Neural cell (in vitro differentiated cells): ENCODE data around the gene TOR4A. TPM values are rescaled to one million over a fixed set of nuclear protein-coding genes. Genes with fewer than 3 reads are reported as not detected.

Experiments
- H2AFZ ChIP-seq: fragments of 200-600, 300-800 bp; sonication (generic), shearing (Covaris generic); 2 replicates; pipeline ENCODE4 v1.6.0; 2014; ENCODE audit warnings: low read depth, mild to moderate bottlenecking, antibody characterized with exemption, low read length, moderate library complexity
- H3F3A ChIP-seq: fragments of 200-600 bp; shearing (Covaris generic); 2 replicates; pipeline ENCODE4 v1.6.1; 2016; ENCODE audit warnings: mild to moderate bottlenecking, moderate library complexity, mixed read lengths, antibody characterized with exemption, low read length; ENCODE audit not compliant: insufficient read depth, poor library complexity, severe bottlenecking
- H3K27ac ChIP-seq: fragments of 200-600, 300-800 bp; sonication (generic), shearing (Covaris generic); 2 replicates; pipeline ENCODE4 v1.5.1; 2014; ENCODE audit warnings: mild to moderate bottlenecking, low read length, moderate library complexity
- H3K27me3 ChIP-seq: fragments of 300-800, 200-600 bp; sonication (generic), shearing (Covaris generic); 2 replicates; pipeline ENCODE4 v1.6.0; 2014; ENCODE audit warnings: mild to moderate bottlenecking, low read depth, low read length, moderate library complexity; ENCODE audit not compliant: insufficient read depth
- H3K36me3 ChIP-seq: fragments of 300-800, 200-600 bp; sonication (generic), shearing (Covaris generic); 2 replicates; pipeline ENCODE4 v1.5.1; 2014; ENCODE audit warnings: mild to moderate bottlenecking, antibody characterized with exemption, low read length, moderate library complexity; ENCODE audit not compliant: insufficient read depth
- H3K4me2 ChIP-seq: fragments of 300-800, 200-600 bp; sonication (generic), shearing (Covaris generic); 2 replicates; pipeline ENCODE4 v1.6.0; 2014; ENCODE audit warnings: mild to moderate bottlenecking, low read length
- H3K4me3 ChIP-seq: fragments of 300-800, 200-600 bp; sonication (generic), shearing (Covaris generic); 2 replicates; pipeline ENCODE4 v1.5.1; 2014; ENCODE audit warnings: mild to moderate bottlenecking, low read length, moderate library complexity
- H3K79me2 ChIP-seq: fragments of 200-600 bp; shearing (Covaris generic); replicated peaks from 2 replicates; pipeline ENCODE4 v1.6.0; 2014; ENCODE audit warnings: mild to moderate bottlenecking, low read length, moderate library complexity; ENCODE audit not compliant: insufficient read depth
- H3K9ac ChIP-seq: fragments of 300-800, 200-600 bp; sonication (generic), shearing (Covaris generic); 2 replicates; pipeline ENCODE4 v1.6.1; 2016; ENCODE audit warnings: mild to moderate bottlenecking, low read length, mixed read lengths
- H3K9me2 ChIP-seq: fragments of 200-600 bp; shearing (Covaris generic); 2 replicates; pipeline ENCODE4 v1.6.1; 2016; ENCODE audit warnings: mild to moderate bottlenecking, low read length, mixed read lengths; ENCODE audit not compliant: insufficient read depth
- H3K9me3 ChIP-seq: fragments of 200-600, 300-800 bp; sonication (generic), shearing (Covaris generic); 2 replicates; pipeline ENCODE4 v1.6.1; 2016; ENCODE audit warnings: mild to moderate bottlenecking, mixed run types, low read length, moderate library complexity, mixed read lengths
- H4K20me1 ChIP-seq: fragments of 200-600 bp; shearing (Covaris generic); 2 replicates; pipeline ENCODE4 v1.6.1; 2016; ENCODE audit warnings: mild to moderate bottlenecking, mixed run types; ENCODE audit not compliant: insufficient read depth
- CTCF ChIP-seq: fragments of 450-650 bp; IDR thresholded peaks from 2 replicates; pipeline ENCODE4 v1.5.1; 2014; ENCODE audit warnings: antibody characterized with exemption, mild to moderate bottlenecking, moderate library complexity; ENCODE audit not compliant: poor library complexity, severe bottlenecking
- EP300 ChIP-seq: fragments of 450-650 bp; conservative IDR thresholded peaks from 2 replicates; pipeline ENCODE4 v1.6.1; 2014; ENCODE audit warnings: antibody characterized with exemption, mild to moderate bottlenecking, moderate library complexity; ENCODE audit not compliant: poor library complexity, severe bottlenecking
- EZH2 ChIP-seq: fragments of 200-600, 300-800 bp; shearing (Covaris generic), sonication (generic); IDR thresholded peaks from 2 replicates; pipeline ENCODE4 v1.6.1; 2014; ENCODE audit warnings: antibody characterized with exemption, low read length, borderline replicate concordance, mild to moderate bottlenecking; ENCODE audit not compliant: insufficient read depth, poor library complexity, severe bottlenecking
- MXI1 ChIP-seq: fragments of 450-650 bp; conservative IDR thresholded peaks from 2 replicates; pipeline ENCODE4 v1.6.1; 2014; ENCODE audit warnings: antibody characterized with exemption, mild to moderate bottlenecking; ENCODE audit not compliant: poor library complexity, severe bottlenecking
- POLR2AphosphoS5 ChIP-seq: IDR thresholded peaks from 2 replicates; pipeline ENCODE4 v1.6.1; 2012
- RAD21 ChIP-seq: fragments of 450-650 bp; conservative IDR thresholded peaks from 2 replicates; pipeline ENCODE4 v1.6.1; 2014; ENCODE audit warnings: antibody characterized with exemption, mild to moderate bottlenecking, moderate library complexity
- REST ChIP-seq: IDR thresholded peaks from 2 replicates; pipeline ENCODE4 v1.6.1; 2012; ENCODE audit warnings: borderline replicate concordance
- SMC3 ChIP-seq: fragments of 450-650 bp; conservative IDR thresholded peaks from 2 replicates; pipeline ENCODE4 v1.6.1; 2014; ENCODE audit warnings: antibody characterized with exemption, mild to moderate bottlenecking, moderate library complexity; ENCODE audit not compliant: poor library complexity
- TAF1 ChIP-seq: IDR thresholded peaks from 2 replicates; pipeline ENCODE4 v1.6.1; 2012; ENCODE audit warnings: low read depth
- polyA plus RNA-seq: library from polyadenylated mRNA; depleted of rRNA; stranded (reverse); fragments of >200 nt; gene quantifications from 2 replicates; pipeline ENCODE4 v1.2.3, GENCODE V29; 2014

TOR4A gene
- polyA plus RNA-seq, 1 donor from 2014 or later = 0.50 TPM

- Histone ChIP-seq H3K4me2 (no peak overlapping the region), H3K9ac (no peak overlapping the region), H3K27ac (no peak overlapping the region), H3K9me2 (no peaks in the 10 kb centered on the region), H3F3A (no peaks in the 10 kb centered on the region), H3K27me3 (peaks cover 15% of the 10 kb centered on the region), H3K36me3 (peaks cover 7% of the 10 kb centered on the region), H3K9me3 (no peaks in the 10 kb centered on the region), H2AFZ (no peak overlapping the region), H4K20me1 (no peaks in the 10 kb centered on the region), H3K79me2 (no peaks in the 10 kb centered on the region), H3K4me3 (no peak overlapping the region)
- TF ChIP-seq MXI1 = no peak
Observed at GRCh38 chr9:137276473-137277328, 825 bp upstream of the TOR4A start.

- no peaks in the 10 kb centered on the region for H3F3A ChIP-seq
- H3K4me2 ChIP-seq = no peak overlapping the region
- no peaks in the 10 kb centered on the region for H4K20me1 ChIP-seq
- H3K27me3 ChIP-seq = peaks cover 18% of the 10 kb centered on the region
- H3K79me2 ChIP-seq = no peaks in the 10 kb centered on the region
- no peak overlapping the region for H3K4me3 ChIP-seq
- H3K9ac ChIP-seq = no peak overlapping the region
- H2AFZ ChIP-seq = no peak overlapping the region
- no peaks in the 10 kb centered on the region for H3K36me3 ChIP-seq
- no peak for TF ChIP-seq REST
- no peak for TF ChIP-seq TAF1
- TF ChIP-seq CTCF = no peak
- no peak for TF ChIP-seq RAD21
- TF ChIP-seq SMC3 = no peak
- no peak for TF ChIP-seq EZH2
- no peak for TF ChIP-seq MXI1
- TF ChIP-seq EP300 = no peak
- TF ChIP-seq POLR2AphosphoS5 = no peak
- H3K9me3 ChIP-seq = no peaks in the 10 kb centered on the region
- H3K27ac ChIP-seq = no peak overlapping the region
- H3K9me2 ChIP-seq = no peaks in the 10 kb centered on the region
Observed at GRCh38 chr9:137278061-137278701, 655 bp downstream of the TOR4A start.
